ENCODE measurements around the gene OTOP2. TPM values are rescaled to one million over a fixed set of nuclear protein-coding genes. Genes with fewer than 3 reads are reported as not detected.

OTOP2 gene
- total RNA-seq, 4 donors from 2014 or later = not detected

GRCh38 chr17:74959826-74960515, 35.9 kb downstream of the OTOP2 start:
- WGBS, 2 donors = 78 to 85% methylated on average over 5 to 14 of the region's 14 CpGs

DNA sequence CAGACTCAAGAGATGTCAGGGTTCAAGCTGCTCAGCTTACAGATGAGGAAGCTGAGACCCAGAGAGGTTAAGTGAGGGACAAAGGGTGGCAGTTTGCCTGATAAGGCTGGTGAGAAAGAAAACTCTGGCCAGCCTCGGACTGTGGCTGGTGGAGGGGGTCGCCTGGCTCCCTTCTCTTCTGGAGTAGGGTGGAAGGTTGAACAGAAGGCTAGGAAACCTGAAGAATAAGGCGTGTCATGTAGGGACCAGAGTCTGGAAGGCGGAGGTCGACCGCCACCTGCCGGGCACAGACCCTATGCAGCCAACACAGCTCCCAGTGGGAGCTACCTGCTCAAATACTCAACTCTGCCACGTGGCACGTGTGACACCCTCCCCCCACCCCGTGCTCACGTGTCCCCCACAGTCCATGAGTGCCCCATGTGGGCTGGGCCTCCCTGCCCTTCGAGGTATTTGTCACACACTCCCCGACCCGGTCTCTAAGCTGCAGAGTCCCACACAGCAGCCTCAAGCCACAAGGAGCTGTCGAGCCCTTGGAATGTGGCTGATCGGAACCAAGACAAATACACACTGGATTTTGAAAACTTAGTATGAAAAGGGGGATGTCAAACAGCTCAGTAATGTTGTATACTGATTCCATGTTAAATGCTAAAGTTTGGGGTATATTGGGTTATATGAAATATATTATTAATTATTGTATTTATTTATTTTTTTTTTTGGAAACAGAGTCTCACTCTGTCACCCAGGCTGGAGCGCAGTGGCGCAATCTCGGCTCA, 36.7 kb downstream of the OTOP2 start:
- Histone ChIP-seq H3K4me1 (peaks cover 0 to 3% of the 10 kb centered on the region in 2 donors), H3K4me3 (replicated peaks in 1 of 3) (no peak overlapping the region), H3K36me3 (no peaks in the 10 kb centered on the region), H3K27ac (no peak overlapping the region), H3K9me3 (no peaks in the 10 kb centered on the region), H3K27me3 (no peaks in the 10 kb centered on the region)
- intact Hi-C loops (cut with DNase I) = loop anchor here (5.0 kb wide), 2 partner anchors 152 to 242 kb away; no protein-coding TSS in a partner anchor
- no peak for TF ChIP-seq POLR2A (IDR thresholded peaks at IDR 0.05)
- WGBS, 2 donors = 48 to 57% methylated on average over 18 to 19 of the region's 19 CpGs
- DNase-seq = peak in 1 of 2 donors; percentile 58

More at GRCh38 chr17:74959826-74960515, 35.9 kb downstream of the OTOP2 start:
- Histone ChIP-seq H3K4me1 (peaks cover 0 to 3% of the 10 kb centered on the region in 2 donors), H3K9me3 (no peaks in the 10 kb centered on the region), H3K4me3 (replicated peaks in 1 of 3) (no peak overlapping the region), H3K27me3 (no peaks in the 10 kb centered on the region), H3K27ac (no peak overlapping the region), H3K36me3 (no peaks in the 10 kb centered on the region)
- intact Hi-C loops (cut with DNase I) = loop anchor here (5.0 kb wide), 3 partner anchors 152 to 242 kb away; partner anchors contain the start of gene NHERF1
- DNase-seq = no peak
- no peak for TF ChIP-seq CTCF (IDR thresholded peaks at IDR 0.05)
- TF ChIP-seq POLR2A (IDR thresholded peaks at IDR 0.05) = no peak

DNA sequence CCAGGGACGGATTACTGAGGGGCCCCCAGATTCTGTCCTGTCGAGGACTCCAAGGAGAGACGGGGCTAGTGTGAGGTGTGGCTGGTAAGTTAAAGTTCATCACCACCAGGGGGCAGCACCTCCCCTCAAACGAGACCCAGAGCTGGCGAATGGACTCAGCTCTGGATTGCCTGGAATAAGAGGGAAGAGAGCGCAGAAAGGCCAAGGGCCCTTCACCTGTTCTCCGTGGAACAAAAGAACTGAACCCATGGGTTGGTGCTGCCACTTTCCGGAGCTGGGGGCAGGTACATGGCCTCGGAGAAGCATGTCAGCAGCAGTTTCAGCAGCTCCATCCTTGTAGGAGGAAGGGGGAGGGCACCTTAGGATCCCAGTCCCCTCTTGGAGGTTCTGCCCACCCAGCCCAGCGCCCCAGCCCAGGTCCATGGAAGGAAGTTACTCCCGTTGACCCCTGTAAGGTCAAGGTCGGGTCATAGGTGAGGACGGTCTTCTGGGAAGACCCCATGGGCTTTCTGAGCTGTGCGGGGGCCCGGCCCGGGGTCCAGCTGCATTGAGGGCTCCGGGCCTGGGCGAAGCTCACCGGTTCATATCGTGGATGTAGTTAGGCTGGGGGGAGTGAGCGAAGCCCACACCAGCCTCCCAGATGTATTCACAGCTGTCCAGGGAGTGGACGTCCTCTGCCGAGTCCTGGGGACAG, 37.7 kb downstream of the OTOP2 start:
- Histone ChIP-seq H3K27me3 (no peaks in the 10 kb centered on the region), H3K9me3 (no peaks in the 10 kb centered on the region), H3K36me3 (no peaks in the 10 kb centered on the region), H3K4me1 (peaks cover 0 to 3% of the 10 kb centered on the region in 2 donors), H3K27ac (no peak overlapping the region), H3K4me3 (replicated peaks in 1 of 3) (no peak overlapping the region)
- DNase-seq = peak; percentile 89 to 92
- TF ChIP-seq POLR2A (IDR thresholded peaks at IDR 0.05) = no peak
- peak; percentile 53 to 81 (median 73) for TF ChIP-seq CTCF (IDR thresholded peaks at IDR 0.05)
- intact Hi-C loops (cut with DNase I) = loop anchor here (5.0 kb wide), 2 partner anchors 150 to 240 kb away; no protein-coding TSS in a partner anchor
- WGBS, 2 donors = 5 to 45% methylated on average over 9 to 19 of the region's 23 CpGs

DNA sequence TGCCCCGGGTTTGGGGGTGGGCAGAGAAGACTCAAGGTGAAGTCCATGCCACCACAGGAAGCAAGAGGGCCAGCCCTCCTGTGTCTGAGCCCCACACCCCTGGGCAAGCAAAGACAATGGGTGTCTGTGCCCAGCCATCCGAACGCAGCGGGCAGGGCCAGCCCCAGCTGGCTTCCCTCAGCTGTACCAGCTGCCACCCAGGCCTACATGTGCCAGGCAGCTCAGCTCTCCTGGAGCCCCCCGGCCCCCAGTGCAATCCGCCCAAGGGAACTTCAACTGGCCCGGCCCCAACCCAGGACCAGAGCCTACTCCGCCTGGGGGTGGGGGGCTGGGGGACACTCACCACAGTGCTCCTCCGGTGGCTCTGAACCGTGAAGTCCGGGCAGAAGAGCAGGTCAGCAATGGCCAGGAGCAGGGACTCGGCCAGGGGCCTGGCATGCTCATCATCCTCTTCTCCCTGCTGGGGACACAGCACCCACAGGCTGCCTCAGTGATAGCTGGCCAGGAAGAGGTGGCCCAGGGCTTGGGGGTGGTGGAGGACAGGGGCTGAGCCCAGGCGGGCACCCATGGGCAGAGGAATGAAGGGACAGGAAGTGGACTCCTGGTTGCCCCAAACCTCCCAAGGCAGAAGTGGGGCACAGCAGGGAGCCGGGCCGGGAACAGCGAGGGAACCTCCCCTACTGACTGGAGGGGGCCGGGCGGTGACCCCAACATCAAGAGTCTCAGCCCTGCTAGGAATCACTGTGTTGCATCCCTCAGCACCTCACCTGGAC, 38.7 kb downstream of the OTOP2 start:
- no peaks in the 10 kb centered on the region for H3K27me3 ChIP-seq
- intact Hi-C loops (cut with DNase I) = loop anchor here (5.0 kb wide), 2 partner anchors 149 to 239 kb away; no protein-coding TSS in a partner anchor
- WGBS, 2 donors = 80 to 84% methylated on average over 9 to 15 of the region's 18 CpGs
- no peaks in the 10 kb centered on the region for H3K9me3 ChIP-seq
- DNase-seq = no peak
- H3K4me1 ChIP-seq = peaks cover 0 to 3% of the 10 kb centered on the region in 2 donors
- no peak overlapping the region for H3K27ac ChIP-seq
- TF ChIP-seq CTCF (IDR thresholded peaks at IDR 0.05) (no peak), POLR2A (IDR thresholded peaks at IDR 0.05) (no peak)
- no peaks in the 10 kb centered on the region for H3K36me3 ChIP-seq
- H3K4me3 ChIP-seq (replicated peaks in 1 of 3) = no peak overlapping the region

GRCh38 chr17:74963656-74964055, 39.6 kb downstream of the OTOP2 start:
- DNase-seq = no peak
- Histone ChIP-seq H3K27ac (no peak overlapping the region), H3K36me3 (no peaks in the 10 kb centered on the region), H3K4me3 (replicated peaks in 1 of 3) (no peak overlapping the region), H3K27me3 (no peaks in the 10 kb centered on the region), H3K9me3 (no peaks in the 10 kb centered on the region), H3K4me1 (peaks cover 0 to 8% of the 10 kb centered on the region in 2 donors)
- TF ChIP-seq POLR2A (IDR thresholded peaks at IDR 0.05) = no peak
- TF ChIP-seq CTCF (IDR thresholded peaks at IDR 0.05) = no peak
- WGBS, 2 donors = 75 to 100% methylated on average over 1 to 4 of the region's 12 CpGs
- intact Hi-C loops (cut with DNase I) = loop anchor here (5.0 kb wide), 2 partner anchors 149 to 239 kb away; no protein-coding TSS in a partner anchor

All from thyroid gland (tissue), 4 donors.